ENCODE measurements around the gene ANK2.
"Not testable (repeated sequence)": the region's sequence is repeated elsewhere in the genome, so short reads cannot be mapped to it uniquely, and the experiment has no call there.

The ANK2 gene

DNA sequence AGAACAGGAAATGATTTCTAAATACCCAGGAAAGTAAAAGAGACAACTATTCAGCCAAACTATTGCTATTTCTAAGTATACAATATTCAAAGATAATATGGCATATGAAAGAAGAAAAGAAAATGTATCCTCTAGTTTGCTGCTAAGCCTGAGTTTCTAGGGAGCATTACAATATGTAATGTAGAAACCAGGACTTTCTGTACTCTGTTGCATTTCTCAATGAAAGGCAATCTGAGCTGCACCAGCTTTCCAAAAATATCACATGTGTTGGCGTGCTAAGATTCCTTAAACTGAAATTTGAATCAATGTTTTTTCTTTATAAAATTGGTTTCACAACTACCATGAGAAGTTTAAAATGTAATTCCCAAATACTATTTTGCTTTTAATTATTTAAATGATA lies 129.6 kb downstream of the ANK2 start:
- TF ChIP-seq, protein P1, sequence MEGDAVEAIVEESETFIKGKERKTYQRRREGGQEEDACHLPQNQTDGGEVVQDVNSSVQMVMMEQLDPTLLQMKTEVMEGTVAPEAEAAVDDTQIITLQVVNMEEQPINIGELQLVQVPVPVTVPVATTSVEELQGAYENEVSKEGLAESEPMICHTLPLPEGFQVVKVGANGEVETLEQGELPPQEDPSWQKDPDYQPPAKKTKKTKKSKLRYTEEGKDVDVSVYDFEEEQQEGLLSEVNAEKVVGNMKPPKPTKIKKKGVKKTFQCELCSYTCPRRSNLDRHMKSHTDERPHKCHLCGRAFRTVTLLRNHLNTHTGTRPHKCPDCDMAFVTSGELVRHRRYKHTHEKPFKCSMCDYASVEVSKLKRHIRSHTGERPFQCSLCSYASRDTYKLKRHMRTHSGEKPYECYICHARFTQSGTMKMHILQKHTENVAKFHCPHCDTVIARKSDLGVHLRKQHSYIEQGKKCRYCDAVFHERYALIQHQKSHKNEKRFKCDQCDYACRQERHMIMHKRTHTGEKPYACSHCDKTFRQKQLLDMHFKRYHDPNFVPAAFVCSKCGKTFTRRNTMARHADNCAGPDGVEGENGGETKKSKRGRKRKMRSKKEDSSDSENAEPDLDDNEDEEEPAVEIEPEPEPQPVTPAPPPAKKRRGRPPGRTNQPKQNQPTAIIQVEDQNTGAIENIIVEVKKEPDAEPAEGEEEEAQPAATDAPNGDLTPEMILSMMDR (conservative IDR thresholded peaks at IDR 0.05; ENCODE audit: low read depth, low read length): no peak
- no peak overlapping the region for H3K4me3 ChIP-seq (ENCODE audit: low read depth, low read length)
- no peak for DNase-seq (ENCODE audit: low read depth)

DNA sequence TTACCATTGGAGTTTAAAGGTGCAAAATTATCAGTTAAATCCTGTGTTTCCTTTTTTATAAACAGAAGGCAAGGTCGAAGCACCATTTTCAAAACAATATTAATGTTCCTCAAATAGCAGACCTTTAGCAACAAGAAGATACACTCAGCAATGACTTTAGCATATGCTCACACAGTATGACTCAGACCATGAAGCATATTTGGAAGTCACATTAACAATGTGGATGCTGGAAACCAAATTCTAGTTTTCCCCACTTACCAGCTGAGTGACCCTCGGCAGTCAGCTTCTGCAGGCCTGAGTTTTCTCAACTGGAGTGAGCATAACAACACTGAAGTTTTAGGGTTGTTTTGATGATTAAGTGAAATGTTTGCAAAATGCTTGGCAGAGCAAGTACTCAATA lies 130.5 kb downstream of the ANK2 start:
- TF ChIP-seq, protein P1 (conservative IDR thresholded peaks at IDR 0.05; ENCODE audit: low read depth, low read length): no peak
- no peak for DNase-seq (ENCODE audit: low read depth)
- H3K4me3 ChIP-seq (ENCODE audit: low read depth, low read length): no peak overlapping the region

DNA sequence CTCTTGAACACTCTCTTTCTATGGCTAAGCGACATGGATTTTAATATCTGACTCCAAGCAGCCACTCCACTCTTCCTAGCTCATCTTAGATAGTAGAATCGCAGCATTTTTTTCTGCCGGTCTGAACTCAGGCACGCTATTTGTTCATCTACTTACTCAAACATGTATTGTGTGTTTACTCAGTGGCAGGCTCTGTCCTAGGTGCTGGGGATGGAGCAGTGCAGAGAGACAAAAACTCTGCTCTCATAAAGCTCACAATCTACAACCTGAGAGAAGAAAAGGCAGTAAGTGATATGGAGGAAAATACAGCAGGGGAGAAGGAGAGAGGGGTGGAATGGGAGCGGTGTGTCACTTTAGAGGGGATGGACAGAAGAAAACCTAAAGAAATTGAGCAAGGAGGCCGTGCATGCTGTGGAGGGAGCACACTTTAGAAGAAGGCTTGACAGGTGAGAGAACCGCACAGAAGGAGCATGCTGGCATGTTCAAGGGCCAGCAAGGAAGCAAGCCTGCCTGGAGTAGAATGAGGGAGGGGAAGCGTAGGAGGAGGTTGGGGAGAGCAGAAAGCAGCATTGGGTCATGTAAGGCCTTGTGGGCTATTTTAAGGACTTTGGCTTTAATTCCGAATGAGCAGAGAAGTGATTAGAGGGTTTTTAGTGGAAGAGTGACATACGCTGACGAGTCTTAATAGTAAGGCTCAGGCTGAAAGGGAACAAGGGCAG lies 132.0 kb downstream of the ANK2 start:
- TF ChIP-seq, protein P1 (conservative IDR thresholded peaks at IDR 0.05; ENCODE audit: low read depth, low read length): no peak
- DNase-seq (ENCODE audit: low read depth): no peak
- no peak overlapping the region for H3K4me3 ChIP-seq (ENCODE audit: low read depth, low read length)

DNA sequence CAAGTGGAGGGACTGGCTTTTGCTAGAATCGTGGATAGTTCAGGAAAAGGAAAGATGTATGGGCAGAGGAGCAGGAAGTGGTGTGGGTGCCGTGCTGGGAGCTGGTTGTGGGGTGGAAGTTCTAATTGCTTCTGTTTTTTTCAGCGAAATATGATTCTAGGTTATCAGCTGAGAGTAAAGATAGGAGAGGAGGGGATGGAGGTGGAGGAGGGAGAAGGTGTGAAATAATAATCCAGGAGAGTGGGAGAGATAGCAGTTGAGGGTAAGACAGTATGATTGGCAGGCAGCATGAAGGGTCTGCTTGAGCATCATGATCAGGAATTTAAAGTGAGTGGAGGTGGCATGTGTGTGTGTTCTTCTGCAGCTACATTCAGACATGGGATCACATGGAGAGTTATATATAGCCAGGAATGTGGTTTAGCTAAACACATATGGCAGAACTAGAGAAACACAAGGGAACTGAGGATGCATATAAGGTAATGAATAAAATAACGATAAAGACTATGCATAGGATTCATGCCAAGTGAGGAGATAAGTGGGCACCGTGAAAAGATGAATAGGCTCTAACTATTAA lies 133.7 kb downstream of the ANK2 start:
- no peak for DNase-seq (ENCODE audit: low read depth)
- TF ChIP-seq, protein P1 (conservative IDR thresholded peaks at IDR 0.05; ENCODE audit: low read depth, low read length): no peak
- H3K4me3 ChIP-seq (ENCODE audit: low read depth, low read length): no peak overlapping the region

DNA sequence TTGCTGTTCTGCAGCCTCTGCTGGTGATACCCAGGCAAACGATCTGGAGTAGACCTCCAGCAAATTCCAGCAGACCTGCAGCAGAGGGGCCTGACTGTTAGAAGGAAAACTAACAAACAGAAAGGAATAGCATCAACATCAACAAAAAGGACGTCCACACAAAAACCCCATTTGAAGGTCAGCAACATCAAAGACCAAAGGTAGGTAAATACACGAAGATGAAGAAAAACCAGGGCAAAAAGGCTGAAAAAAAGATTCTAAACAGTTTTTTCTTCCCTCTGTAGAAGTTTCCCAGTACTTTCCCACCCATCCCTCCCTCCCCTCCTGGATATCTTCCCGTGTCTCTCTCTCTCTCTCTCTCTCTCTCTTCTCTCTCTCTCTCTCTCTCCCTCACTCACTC lies 136.8 kb downstream of the ANK2 start:
- DNase-seq (ENCODE audit: low read depth); H3K4me3 ChIP-seq (ENCODE audit: low read depth, low read length): not testable (repeated sequence)

DNA sequence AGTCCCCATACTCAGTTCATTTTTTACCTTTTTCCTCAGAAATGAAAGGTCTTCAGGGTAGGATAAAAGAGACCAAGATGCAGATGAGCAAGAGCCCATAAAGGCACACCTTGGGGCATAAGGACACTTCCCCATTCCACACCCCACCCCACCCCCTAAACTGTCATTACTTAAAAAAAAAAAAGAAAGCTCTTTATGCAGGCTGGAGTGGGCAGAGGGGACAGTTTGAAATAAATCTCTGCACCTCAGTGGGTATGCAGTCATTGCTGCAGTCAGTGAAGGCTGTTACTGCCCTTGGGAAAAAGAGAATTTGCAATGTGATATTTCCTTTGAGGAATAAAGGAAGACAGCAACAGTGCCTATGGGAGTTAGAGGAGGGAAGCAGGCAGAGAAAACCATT lies 137.5 kb downstream of the ANK2 start:
- TF ChIP-seq, protein P1 (conservative IDR thresholded peaks at IDR 0.05; ENCODE audit: low read depth, low read length): no peak
- no peak for DNase-seq (ENCODE audit: low read depth)
- H3K4me3 ChIP-seq (ENCODE audit: low read depth, low read length): no peak overlapping the region

DNA sequence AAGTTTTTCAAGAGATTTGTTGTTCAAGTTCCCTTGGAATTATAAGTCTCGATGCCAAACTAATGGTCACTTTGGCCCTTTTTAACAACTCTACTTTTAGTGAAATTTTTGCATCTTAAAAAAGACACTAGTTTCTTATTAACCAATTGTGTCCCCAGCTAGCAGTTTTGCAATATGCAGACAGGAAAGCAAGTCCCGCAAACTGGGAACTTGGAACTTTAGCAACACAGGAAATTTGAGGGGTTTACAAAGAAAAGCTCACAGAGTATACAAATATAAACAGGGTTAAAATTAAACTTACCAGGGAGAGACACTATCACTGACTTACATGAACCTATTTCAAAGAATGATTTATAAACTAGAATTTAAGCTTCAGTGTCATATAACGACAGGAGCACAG lies 137.9 kb downstream of the ANK2 start:
- TF ChIP-seq, protein P1 (conservative IDR thresholded peaks at IDR 0.05; ENCODE audit: low read depth, low read length): no peak
- no peak overlapping the region for H3K4me3 ChIP-seq (ENCODE audit: low read depth, low read length)
- DNase-seq (ENCODE audit: low read depth): no peak
